HCT116 (cell line): ENCODE measurements around the gene C2orf92. TPM values are rescaled to one million over a fixed set of nuclear protein-coding genes. Genes with fewer than 3 reads are reported as not detected.

ENCODE experiments used
- ATAC-seq: fragments of 200-7000 bp; cut with Tn5 transposase; 2 replicates; pipeline ENCODE4 v1.9.1; 2020; ENCODE audit warnings: mild to moderate bottlenecking, moderate library complexity
- BruUV-seq: library from RNA; stranded (reverse); fragments of 400-500 nt; replicated peaks from 2 replicates; lab custom pipeline; 2021; lab: Mats Ljungman, UMichigan
- CTCF ChIA-PET: fragments of 300-600 bp; sonication (Branson Sonifier 250); formaldehyde crosslinking; loops from one replicate; lab custom pipeline; 2021; ENCODE audit warnings: antibody characterized with exemption; lab: Charles Lee
- POLR2A ChIA-PET: fragments of 300-600, 350-600 bp; sonication (Branson Sonifier 250); formaldehyde crosslinking; loops from one replicate; lab custom pipeline; 2021; ENCODE audit warnings: antibody characterized with exemption; lab: Charles Lee
- RAD21 ChIA-PET, 2 experiments: fragments of 300-600 bp; sonication (Branson Sonifier 250); formaldehyde crosslinking; loops; one replicate each; lab custom pipeline; 2023; ENCODE audit warnings: low total read pairs in 2 of 2; ENCODE audit not compliant: uncharacterized antibody in 2 of 2, unreplicated experiment in 2 of 2, low non-redundant PET in 1 of 2; lab: Charles Lee
- DNase-seq: peaks from one replicate; pipeline ENCODE4 v3.0.0-alpha.2; 2010; ENCODE audit warnings: low read depth, low spot score
- H2AFZ ChIP-seq: fragments of 200-600 bp; shearing (Covaris generic), sonication (generic); 2 replicates; pipeline ENCODE4 v1.6.1; 2017; ENCODE audit warnings: low read depth, mixed run types, mixed read lengths, antibody characterized with exemption, low read length; ENCODE audit not compliant: poor library complexity, severe bottlenecking
- H3K27ac ChIP-seq: 2 replicates; pipeline ENCODE4 v1.5.1; 2012; ENCODE audit warnings: low read depth, low read length
- H3K27me3 ChIP-seq: fragments of 200-600 bp; sonication (generic); 2 replicates; pipeline ENCODE4 v1.6.1; 2016; ENCODE audit warnings: mixed run types, low read length, mixed read lengths; ENCODE audit not compliant: insufficient read depth
- H3K36me3 ChIP-seq, 2 experiments: fragments of 200-500 bp in 1 of 2; fragments of 200-600 bp in 1 of 2; sonication (Bioruptor generic) in 1 of 2; sonication (generic) in 1 of 2; 2 replicates each; pipeline versions ENCODE4 v1.5.1 to v1.6.1; 2014 to 2016; ENCODE audit warnings: low read length in 2 of 2, inconsistent platforms in 1 of 2, mixed read lengths in 1 of 2, mixed run types in 1 of 2; ENCODE audit not compliant: insufficient read depth in 2 of 2, control insufficient read depth in 1 of 2
- H3K4me1 ChIP-seq, 2 experiments: fragments of 200-600 bp in 1 of 2; sonication (generic) in 1 of 2; 2 replicates each; pipeline versions ENCODE4 v1.5.1 to v1.6.1; 2012 to 2017; ENCODE audit warnings: low read length in 2 of 2, inconsistent platforms in 1 of 2, mild to moderate bottlenecking in 1 of 2, mixed read lengths in 1 of 2, mixed run types in 1 of 2, moderate library complexity in 1 of 2; ENCODE audit not compliant: insufficient read depth in 2 of 2, control insufficient read depth in 1 of 2
- H3K4me2 ChIP-seq: fragments of 200-600 bp; sonication (generic); 2 replicates; pipeline ENCODE4 v1.6.1; 2017; ENCODE audit warnings: mixed run types, low read length, mixed read lengths
- H3K4me3 ChIP-seq, 2 experiments: fragments of 200-600 bp in 1 of 2; sonication (generic) in 1 of 2; replicated peaks in 1 of 2; 2 replicates each; pipeline ENCODE4 v1.5.1; 2011 to 2016; ENCODE audit warnings: low read length in 2 of 2, control low read depth in 1 of 2, low read depth in 1 of 2, mild to moderate bottlenecking in 1 of 2, mixed read lengths in 1 of 2, mixed run types in 1 of 2
- H3K79me2 ChIP-seq: fragments of 200-600 bp; sonication (generic); 2 replicates; pipeline ENCODE4 v1.6.1; 2017; ENCODE audit warnings: mild to moderate bottlenecking, mixed run types, low read length, moderate library complexity, mixed read lengths; ENCODE audit not compliant: insufficient read depth
- H3K9ac ChIP-seq: fragments of 200-600 bp; sonication (generic); 2 replicates; pipeline ENCODE4 v1.6.1; 2016; ENCODE audit warnings: low read length, mixed read lengths
- H3K9me2 ChIP-seq: fragments of 200-600 bp; sonication (generic), shearing (Covaris generic); 2 replicates; pipeline ENCODE4 v1.6.1; 2017; ENCODE audit warnings: mixed run types, mild to moderate bottlenecking, moderate library complexity; ENCODE audit not compliant: insufficient read depth
- H3K9me3 ChIP-seq, 2 experiments: fragments of 200-500 bp in 1 of 2; fragments of 200-600 bp in 1 of 2; sonication (Bioruptor generic) in 1 of 2; sonication (generic) in 1 of 2; 2 replicates each; pipeline ENCODE4 v1.6.1; 2014 to 2017; ENCODE audit warnings: low read length in 2 of 2, mixed read lengths in 2 of 2, inconsistent platforms in 1 of 2, low read depth in 1 of 2, mild to moderate bottlenecking in 1 of 2, mixed run types in 1 of 2, moderate library complexity in 1 of 2; ENCODE audit not compliant: control insufficient read depth in 1 of 2, insufficient read depth in 1 of 2
- H4K20me1 ChIP-seq: fragments of 200-600 bp; sonication (generic), shearing (Covaris generic); 2 replicates; pipeline ENCODE4 v1.6.1; 2017; ENCODE audit warnings: mixed run types, mild to moderate bottlenecking, moderate library complexity; ENCODE audit not compliant: insufficient read depth
- CBX3 ChIP-seq: IDR thresholded peaks from 2 replicates; pipeline ENCODE4 v1.6.1; 2012; ENCODE audit warnings: low read depth
- CEBPB ChIP-seq: IDR thresholded peaks from 2 replicates; pipeline ENCODE4 v1.6.1; 2012; ENCODE audit warnings: low read depth
- EGR1 ChIP-seq: IDR thresholded peaks from 2 replicates; pipeline ENCODE4 v1.6.1; 2012; ENCODE audit warnings: low read depth
- ELF1 ChIP-seq: IDR thresholded peaks from 2 replicates; pipeline ENCODE4 v1.6.1; 2012; ENCODE audit warnings: low read depth, borderline replicate concordance
- EZH2phosphoT487 ChIP-seq: fragments of 200-600 bp; IDR thresholded peaks from 2 replicates; pipeline ENCODE4 v1.6.1; 2018; ENCODE audit warnings: antibody characterized with exemption, borderline replicate concordance
- JUND ChIP-seq: IDR thresholded peaks from 2 replicates; pipeline ENCODE4 v1.6.1; 2012
- POLR2A ChIP-seq: IDR thresholded peaks from 2 replicates; pipeline ENCODE4 v1.7.0; 2011; ENCODE audit warnings: borderline replicate concordance; ENCODE audit not compliant: insufficient read depth, insufficient read length; ENCODE audit errors: extremely low read depth
- POLR2AphosphoS5 ChIP-seq: IDR thresholded peaks from 2 replicates; pipeline ENCODE4 v1.6.1; 2011; ENCODE audit warnings: mild to moderate bottlenecking, low read depth, low read length, moderate library complexity
- RAD21 ChIP-seq: IDR thresholded peaks from 2 replicates; pipeline ENCODE4 v1.6.1; 2012; ENCODE audit warnings: low read depth, mild to moderate bottlenecking
- SP1 ChIP-seq: IDR thresholded peaks from 2 replicates; pipeline ENCODE4 v1.6.1; 2012; ENCODE audit warnings: low read depth
- SRF ChIP-seq: IDR thresholded peaks from 2 replicates; pipeline ENCODE4 v1.6.1; 2012; ENCODE audit warnings: low read depth
- TCF7L2 ChIP-seq: IDR thresholded peaks from 2 replicates; pipeline ENCODE4 v1.7.0; 2011; ENCODE audit warnings: borderline replicate concordance, inconsistent platforms; ENCODE audit not compliant: insufficient read depth, insufficient read length; ENCODE audit errors: extremely low read depth
- YY1 ChIP-seq: IDR thresholded peaks from 2 replicates; pipeline ENCODE4 v1.6.1; 2011; ENCODE audit warnings: low read length, low read depth, moderate library complexity, mild to moderate bottlenecking; ENCODE audit not compliant: insufficient replicate concordance; ENCODE audit errors: extremely low read depth
- ZFX ChIP-seq: fragments of 450-650 bp; IDR thresholded peaks from 2 replicates; pipeline ENCODE4 v1.6.1; 2017
- ZNF274 ChIP-seq: fragments of 200-500 bp; sonication (Bioruptor generic); IDR thresholded peaks from 2 replicates; pipeline ENCODE4 v1.6.1; 2014; ENCODE audit warnings: mild to moderate bottlenecking, low read depth, low read length, inconsistent platforms
- intact Hi-C: fragments of 100-400 bp; cut with micrococcal nuclease; formaldehyde crosslinking; loops from 2 replicates; pipeline ENCODE4 v1.10.0; 2022
- total RNA-seq: library from RNA; stranded (reverse); gene quantifications from one replicate; pipeline ENCODE4 v1.2.1, GENCODE V29; 2021; ENCODE audit not compliant: unreplicated experiment
- TF ChIP-seq, protein P1 (sequence below), 3 experiments: fragments of 200-600 bp in 1 of 3; sonication (generic) in 1 of 3; IDR thresholded peaks in 2 of 3; conservative IDR thresholded peaks in 1 of 3; 2 replicates each; pipeline ENCODE4 v1.5.1; 2012 to 2017; ENCODE audit warnings: low read depth in 2 of 3, low read length in 2 of 3, antibody characterized with exemption in 1 of 3, borderline replicate concordance in 1 of 3, control low read depth in 1 of 3, mild to moderate bottlenecking in 1 of 3, mixed read lengths in 1 of 3, mixed run types in 1 of 3, moderate library complexity in 1 of 3; ENCODE audit not compliant: insufficient read depth in 1 of 3
- TF ChIP-seq, protein P2 (sequence below): IDR thresholded peaks from 2 replicates; pipeline ENCODE4 v1.6.1; 2011; ENCODE audit warnings: mild to moderate bottlenecking, low read length, moderate library complexity; ENCODE audit not compliant: insufficient replicate concordance; ENCODE audit errors: extremely low read depth
- TF ChIP-seq, protein P3 (sequence below): IDR thresholded peaks from 2 replicates; pipeline ENCODE4 v1.6.1; 2012

C2orf92 gene
- total RNA-seq, 1 experiment from 2014 or later: 3.0 TPM

- DNase-seq (no peak), ATAC-seq (no peak)
- intact Hi-C loops: no loop called here
- TF ChIP-seq YY1 (no peak), EZH2phosphoT487 (no peak), CBX3 (no peak), ZNF274 (no peak), SRF (no peak), ZFX (no peak), ELF1 (no peak), TCF7L2 (no peak), RAD21 (no peak), CEBPB (no peak), POLR2A (no peak), POLR2AphosphoS5 (no peak), EGR1 (no peak), JUND (no peak), SP1 (no peak)
- TF ChIP-seq, protein P1, sequence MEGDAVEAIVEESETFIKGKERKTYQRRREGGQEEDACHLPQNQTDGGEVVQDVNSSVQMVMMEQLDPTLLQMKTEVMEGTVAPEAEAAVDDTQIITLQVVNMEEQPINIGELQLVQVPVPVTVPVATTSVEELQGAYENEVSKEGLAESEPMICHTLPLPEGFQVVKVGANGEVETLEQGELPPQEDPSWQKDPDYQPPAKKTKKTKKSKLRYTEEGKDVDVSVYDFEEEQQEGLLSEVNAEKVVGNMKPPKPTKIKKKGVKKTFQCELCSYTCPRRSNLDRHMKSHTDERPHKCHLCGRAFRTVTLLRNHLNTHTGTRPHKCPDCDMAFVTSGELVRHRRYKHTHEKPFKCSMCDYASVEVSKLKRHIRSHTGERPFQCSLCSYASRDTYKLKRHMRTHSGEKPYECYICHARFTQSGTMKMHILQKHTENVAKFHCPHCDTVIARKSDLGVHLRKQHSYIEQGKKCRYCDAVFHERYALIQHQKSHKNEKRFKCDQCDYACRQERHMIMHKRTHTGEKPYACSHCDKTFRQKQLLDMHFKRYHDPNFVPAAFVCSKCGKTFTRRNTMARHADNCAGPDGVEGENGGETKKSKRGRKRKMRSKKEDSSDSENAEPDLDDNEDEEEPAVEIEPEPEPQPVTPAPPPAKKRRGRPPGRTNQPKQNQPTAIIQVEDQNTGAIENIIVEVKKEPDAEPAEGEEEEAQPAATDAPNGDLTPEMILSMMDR (IDR thresholded peaks at IDR 0.05 in 2 of 3, conservative IDR thresholded peaks at IDR 0.05 in 1 of 3; ENCODE audit: borderline replicate concordance in 1 of 3, insufficient read depth in 1 of 3, low read depth in 2 of 3, low read length in 2 of 3): no peak
- TF ChIP-seq, protein P2, sequence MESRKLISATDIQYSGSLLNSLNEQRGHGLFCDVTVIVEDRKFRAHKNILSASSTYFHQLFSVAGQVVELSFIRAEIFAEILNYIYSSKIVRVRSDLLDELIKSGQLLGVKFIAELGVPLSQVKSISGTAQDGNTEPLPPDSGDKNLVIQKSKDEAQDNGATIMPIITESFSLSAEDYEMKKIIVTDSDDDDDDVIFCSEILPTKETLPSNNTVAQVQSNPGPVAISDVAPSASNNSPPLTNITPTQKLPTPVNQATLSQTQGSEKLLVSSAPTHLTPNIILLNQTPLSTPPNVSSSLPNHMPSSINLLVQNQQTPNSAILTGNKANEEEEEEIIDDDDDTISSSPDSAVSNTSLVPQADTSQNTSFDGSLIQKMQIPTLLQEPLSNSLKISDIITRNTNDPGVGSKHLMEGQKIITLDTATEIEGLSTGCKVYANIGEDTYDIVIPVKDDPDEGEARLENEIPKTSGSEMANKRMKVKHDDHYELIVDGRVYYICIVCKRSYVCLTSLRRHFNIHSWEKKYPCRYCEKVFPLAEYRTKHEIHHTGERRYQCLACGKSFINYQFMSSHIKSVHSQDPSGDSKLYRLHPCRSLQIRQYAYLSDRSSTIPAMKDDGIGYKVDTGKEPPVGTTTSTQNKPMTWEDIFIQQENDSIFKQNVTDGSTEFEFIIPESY: no peak
- TF ChIP-seq, protein P3, sequence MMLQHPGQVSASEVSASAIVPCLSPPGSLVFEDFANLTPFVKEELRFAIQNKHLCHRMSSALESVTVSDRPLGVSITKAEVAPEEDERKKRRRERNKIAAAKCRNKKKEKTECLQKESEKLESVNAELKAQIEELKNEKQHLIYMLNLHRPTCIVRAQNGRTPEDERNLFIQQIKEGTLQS: no peak
- Histone ChIP-seq H3K4me2 (no peak overlapping the region), H3K36me3 (no peaks in the 10 kb centered on the region), H3K27me3 (no peaks in the 10 kb centered on the region), H3K4me1 (peaks cover 0 to 4% of the 10 kb centered on the region in 2 experiments; a peak in 1 of 4 replicates), H3K9me3 (no peaks in the 10 kb centered on the region), H4K20me1 (no peaks in the 10 kb centered on the region), H2AFZ (no peak overlapping the region), H3K9me2 (no peaks in the 10 kb centered on the region), H3K9ac (no peak overlapping the region), H3K4me3 (no peak overlapping the region), H3K79me2 (no peaks in the 10 kb centered on the region), H3K27ac (no peak overlapping the region)
- POLR2A ChIA-PET: no interaction called here
- RAD21 ChIA-PET: no interaction called here
- CTCF ChIA-PET: interaction anchor here (0.8 kb wide), 1 partner anchor 146 kb away, joined by 3 read pairs; no protein-coding TSS in a partner anchor
- no TSS peak for BruUV-seq
These were observed 66.7 kb downstream of the C2orf92 start for GRCh38 chr2:97736185-97736584.
